Measurements from ENCODE around the gene HIVEP1. TPM values are rescaled to one million over a fixed set of nuclear protein-coding genes. Genes with fewer than 3 reads are reported as not detected.

HIVEP1 gene
- total and polyA plus RNA-seq, 2 of the 13 experiments (the other 11 are each of a cell fraction or from before 2014, with no cell fraction given) = 7.4 to 9.9 TPM

GRCh38 chr6:12150812-12151432 is 138.8 kb downstream of the HIVEP1 start (continued):
- TF ChIP-seq ZBTB33 (CRISPR knock-in tag; IDR thresholded peaks at IDR 0.05) (peak; percentile 53; the same call in 1 of the 2 replicates), XRCC5 (optimal IDR thresholded peaks at IDR 0.05; ENCODE audit: low read length) (peak; percentile 74), FOSL2 (CRISPR knock-in tag; IDR thresholded peaks at IDR 0.05) (peak; percentile 48), ZNF781 (CRISPR knock-in tag; IDR thresholded peaks at IDR 0.05; ENCODE audit: borderline replicate concordance, not compliant biosample characterization) (no peak), IRX3 (CRISPR knock-in tag; IDR thresholded peaks at IDR 0.05; ENCODE audit: borderline replicate concordance, low read depth) (no peak), CTCF (CRISPR knock-in tag; IDR thresholded peaks at IDR 0.05) (peak; percentile 81)

- ATAC-seq (no peak), DNase-seq (ENCODE audit: low spot score) (no peak), FAIRE-seq (no peak)
- Histone ChIP-seq H3K36me3 (replicated peaks in 1 of 2; ENCODE audit: control insufficient read depth in 1 of 2, insufficient read depth in 2 of 2, low read length in 2 of 2) (no peaks in the 10 kb centered on the region), H3K27ac (ENCODE audit: extremely low read length, insufficient read depth, low read length) (no peak overlapping the region), H3K4me2 (ENCODE audit: low read depth, low read length) (no peak overlapping the region), H3K4me3 (replicated peaks in 1 of 3; ENCODE audit: insufficient read depth in 1 of 3, low read depth in 2 of 3, low read length in 3 of 3) (no peak overlapping the region), H2AFZ (ENCODE audit: low read length) (no peak overlapping the region), H4K20me1 (ENCODE audit: insufficient read depth, low read length) (no peaks in the 10 kb centered on the region), H3K27me3 (ENCODE audit: control insufficient read depth in 1 of 2, insufficient read depth in 2 of 2, low read length in 2 of 2) (no peaks in the 10 kb centered on the region), H3K79me2 (ENCODE audit: insufficient read depth, low read length) (no peaks in the 10 kb centered on the region), H3K4me1 (ENCODE audit: insufficient read depth, low read length) (no peaks in the 10 kb centered on the region), H3K9ac (ENCODE audit: insufficient read depth, low read depth, low read length) (no peak overlapping the region), H3K9me3 (ENCODE audit: low read length) (no peaks in the 10 kb centered on the region)
- POLR2A ChIA-PET = no interaction called here
- CTCF ChIA-PET (ENCODE audit: low intra/inter-chr PET ratio, low total read pairs) = interaction anchor here (1.0 to 1.8 kb wide), 5 partner anchors 83 to 456 kb away, joined by 3 to 12 read pairs (median 12); partner anchors contain the start of gene EDN1
- in situ Hi-C loops (cut with HindIII; ENCODE audit: extremely low pct_ligation_motif_present, low pct_unique_long_range_greater_than_20kb) = loop anchor here (10.0 kb wide), 1 partner anchor 453 kb away; no protein-coding TSS in a partner anchor
- 98% methylated on average over 2 of the region's 2 CpGs for WGBS (ENCODE audit: low lambda C conversion rate)
- intact Hi-C loops (cut with micrococcal nuclease; ENCODE audit: unreplicated experiment) = loop anchor here (1.0 to 2.0 kb wide), 5 partner anchors 83 to 497 kb away; no protein-coding TSS in a partner anchor
- BruUV-seq (replicated peaks) = no TSS peak
- no peak for TF ChIP-seq SIN3A (IDR thresholded peaks at IDR 0.05; ENCODE audit: borderline replicate concordance, low read depth, low read length)
- no peak for TF ChIP-seq HMG20B (CRISPR knock-in tag; conservative IDR thresholded peaks at IDR 0.05)
- TF ChIP-seq IRF1 (CRISPR knock-in tag; IDR thresholded peaks at IDR 0.05; ENCODE audit: low read depth) = no peak
- TF ChIP-seq MTF2 (CRISPR knock-in tag; IDR thresholded peaks at IDR 0.05; ENCODE audit: borderline replicate concordance) = no peak
- TF ChIP-seq ZNF207 (IDR thresholded peaks at IDR 0.05; ENCODE audit: borderline replicate concordance) = no peak
- no peak for TF ChIP-seq ZNF784 (CRISPR knock-in tag; IDR thresholded peaks at IDR 0.05; ENCODE audit: borderline replicate concordance)
- no peak for TF ChIP-seq CBX5 (CRISPR knock-in tag; IDR thresholded peaks at IDR 0.05; ENCODE audit: borderline replicate concordance)
- no peak for TF ChIP-seq BATF2 (CRISPR knock-in tag; IDR thresholded peaks at IDR 0.05)
Observed at GRCh38 chr6:12151433-12151820, 139.3 kb downstream of the HIVEP1 start.

All from HepG2 (cell line).